Measurements from ENCODE around the gene PPP1R12B.

PPP1R12B gene, protein sequence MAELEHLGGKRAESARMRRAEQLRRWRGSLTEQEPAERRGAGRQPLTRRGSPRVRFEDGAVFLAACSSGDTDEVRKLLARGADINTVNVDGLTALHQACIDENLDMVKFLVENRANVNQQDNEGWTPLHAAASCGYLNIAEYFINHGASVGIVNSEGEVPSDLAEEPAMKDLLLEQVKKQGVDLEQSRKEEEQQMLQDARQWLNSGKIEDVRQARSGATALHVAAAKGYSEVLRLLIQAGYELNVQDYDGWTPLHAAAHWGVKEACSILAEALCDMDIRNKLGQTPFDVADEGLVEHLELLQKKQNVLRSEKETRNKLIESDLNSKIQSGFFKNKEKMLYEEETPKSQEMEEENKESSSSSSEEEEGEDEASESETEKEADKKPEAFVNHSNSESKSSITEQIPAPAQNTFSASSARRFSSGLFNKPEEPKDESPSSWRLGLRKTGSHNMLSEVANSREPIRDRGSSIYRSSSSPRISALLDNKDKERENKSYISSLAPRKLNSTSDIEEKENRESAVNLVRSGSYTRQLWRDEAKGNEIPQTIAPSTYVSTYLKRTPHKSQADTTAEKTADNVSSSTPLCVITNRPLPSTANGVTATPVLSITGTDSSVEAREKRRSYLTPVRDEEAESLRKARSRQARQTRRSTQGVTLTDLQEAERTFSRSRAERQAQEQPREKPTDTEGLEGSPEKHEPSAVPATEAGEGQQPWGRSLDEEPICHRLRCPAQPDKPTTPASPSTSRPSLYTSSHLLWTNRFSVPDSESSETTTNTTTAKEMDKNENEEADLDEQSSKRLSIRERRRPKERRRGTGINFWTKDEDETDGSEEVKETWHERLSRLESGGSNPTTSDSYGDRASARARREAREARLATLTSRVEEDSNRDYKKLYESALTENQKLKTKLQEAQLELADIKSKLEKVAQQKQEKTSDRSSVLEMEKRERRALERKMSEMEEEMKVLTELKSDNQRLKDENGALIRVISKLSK

DNA sequence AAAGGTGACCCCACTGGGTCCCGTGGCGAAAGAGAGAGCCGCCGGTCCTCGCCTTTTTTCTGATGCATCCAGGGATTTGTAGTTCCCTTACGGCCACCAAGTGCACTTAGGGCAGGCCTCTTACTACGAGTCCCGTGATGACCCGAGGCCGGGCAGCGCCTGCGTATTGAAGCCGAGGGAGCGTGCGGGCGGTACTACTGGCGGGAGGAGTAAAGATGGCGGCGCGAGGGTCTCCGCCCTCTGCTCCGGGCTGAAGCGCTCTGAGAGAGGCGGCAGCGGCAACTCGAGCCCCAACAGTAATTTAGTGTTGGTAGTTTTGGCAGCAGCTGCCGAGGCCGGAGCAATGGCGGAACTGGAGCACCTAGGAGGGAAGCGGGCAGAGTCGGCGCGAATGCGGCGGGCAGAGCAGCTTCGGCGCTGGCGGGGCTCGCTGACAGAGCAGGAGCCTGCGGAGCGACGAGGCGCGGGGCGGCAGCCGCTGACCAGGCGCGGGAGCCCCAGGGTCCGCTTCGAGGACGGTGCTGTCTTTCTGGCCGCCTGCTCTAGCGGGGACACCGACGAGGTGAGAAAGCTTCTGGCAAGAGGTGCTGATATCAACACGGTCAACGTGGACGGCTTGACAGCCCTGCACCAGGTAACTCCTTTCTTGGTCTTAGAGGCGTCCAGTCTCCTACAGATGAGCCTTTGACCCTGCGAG, at the start of gene PPP1R12B:
PPP1R12B (plus strand) TSS at position 191 of the 697 bp plus-strand sequence; CDS start at position 344, 153 bp downstream.
- peak; percentile 97 for DNase-seq

DNA sequence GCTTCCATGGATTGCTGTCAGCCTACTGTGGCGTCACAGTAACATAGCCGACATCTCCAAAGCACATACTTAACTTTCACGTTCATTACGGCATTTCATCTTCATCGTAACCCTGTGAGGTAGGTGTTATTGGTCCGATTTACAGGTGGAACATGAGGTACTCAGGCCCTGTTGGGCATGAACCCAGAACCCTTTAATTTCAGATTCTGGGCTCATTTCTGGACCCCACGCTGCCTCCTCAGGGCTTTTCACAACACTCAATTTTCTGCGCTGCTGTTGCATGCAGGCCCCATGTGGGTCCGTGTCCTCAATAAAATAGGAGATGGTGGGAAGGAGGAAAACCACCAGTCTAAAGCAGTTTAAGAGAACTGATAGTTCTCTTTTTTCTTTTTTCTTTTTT, 46.3 kb upstream of the PPP1R12B start:
- no peak for DNase-seq

DNA sequence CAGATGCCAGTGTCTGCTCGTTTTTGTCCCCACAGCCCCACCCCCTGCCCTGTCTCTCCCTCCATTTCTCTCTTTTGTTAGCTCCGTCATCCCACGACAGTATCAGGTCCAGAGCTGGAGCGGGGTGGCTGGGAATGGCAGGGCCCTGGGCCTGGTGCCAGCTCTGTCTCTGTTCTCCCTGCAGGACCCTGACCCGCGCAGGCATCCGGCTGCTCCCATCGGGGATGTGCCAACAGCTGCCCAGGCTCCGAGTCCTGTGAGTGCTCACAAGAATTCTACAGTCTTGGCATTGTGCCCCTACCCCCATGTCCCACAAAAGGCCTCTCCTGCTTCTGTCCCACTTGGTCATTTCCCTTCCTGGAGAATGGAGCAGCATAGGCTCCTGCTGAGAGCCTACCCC, 44.1 kb upstream of the PPP1R12B start:
- no peak for DNase-seq

DNA sequence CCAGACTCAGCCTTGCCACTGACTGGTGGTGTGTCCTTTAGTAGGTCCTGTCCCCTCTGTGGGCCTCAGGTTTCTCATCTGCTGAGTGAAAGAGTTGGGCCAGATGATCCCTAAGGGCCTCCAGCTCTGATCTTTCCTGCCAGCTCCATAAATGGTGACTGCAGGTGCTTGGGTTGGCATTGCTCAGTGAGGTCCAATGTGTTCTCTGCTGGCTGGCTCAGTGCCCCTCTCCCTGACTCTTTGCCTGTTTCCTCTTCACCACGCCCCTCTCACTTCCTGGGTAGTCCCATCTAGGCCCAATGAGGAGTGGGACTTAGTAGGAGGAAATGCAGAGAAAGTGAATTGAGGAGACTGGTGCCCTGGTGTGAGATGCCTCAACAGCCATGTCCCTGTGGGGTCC, 43.3 kb upstream of the PPP1R12B start:
- no peak for DNase-seq

DNA sequence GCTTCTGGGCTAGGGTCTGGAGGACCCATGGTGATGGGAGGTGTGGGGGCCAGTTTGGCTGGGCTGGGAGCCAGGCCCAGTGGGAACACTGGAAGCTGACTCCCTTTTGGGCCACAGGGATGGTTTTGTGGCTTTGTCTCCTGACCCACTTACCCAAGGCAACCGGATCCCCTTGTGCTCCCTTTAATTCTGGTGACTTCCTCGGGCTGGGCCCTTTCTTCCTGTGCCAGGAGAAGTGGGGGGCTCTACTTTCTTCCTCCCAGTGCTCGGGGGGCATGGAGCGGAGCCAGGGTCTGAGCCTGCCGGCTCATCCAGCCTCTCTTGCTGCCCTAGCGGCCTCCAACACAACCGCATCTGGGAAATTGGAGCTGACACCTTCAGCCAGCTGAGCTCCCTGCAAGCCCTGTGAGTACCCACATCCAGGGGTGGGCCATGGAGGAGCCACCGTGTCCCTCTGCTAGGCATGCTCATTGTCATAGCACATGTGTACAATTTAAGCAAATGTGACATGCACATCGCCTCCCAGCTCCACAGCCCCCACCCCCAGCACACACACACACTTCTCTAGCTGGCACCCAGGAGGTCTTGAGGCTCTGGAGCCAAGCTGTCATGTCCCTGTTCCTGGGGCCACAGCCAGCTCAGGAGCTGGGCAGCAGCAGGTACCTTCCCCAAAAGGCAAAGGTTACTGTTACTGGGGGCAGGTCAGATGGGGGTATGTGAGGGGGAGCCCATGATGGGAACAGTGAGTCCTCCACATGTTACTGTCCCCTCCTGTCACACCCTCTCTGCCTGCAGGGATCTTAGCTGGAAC, 41.8 kb upstream of the PPP1R12B start:
- no peak for DNase-seq

DNA sequence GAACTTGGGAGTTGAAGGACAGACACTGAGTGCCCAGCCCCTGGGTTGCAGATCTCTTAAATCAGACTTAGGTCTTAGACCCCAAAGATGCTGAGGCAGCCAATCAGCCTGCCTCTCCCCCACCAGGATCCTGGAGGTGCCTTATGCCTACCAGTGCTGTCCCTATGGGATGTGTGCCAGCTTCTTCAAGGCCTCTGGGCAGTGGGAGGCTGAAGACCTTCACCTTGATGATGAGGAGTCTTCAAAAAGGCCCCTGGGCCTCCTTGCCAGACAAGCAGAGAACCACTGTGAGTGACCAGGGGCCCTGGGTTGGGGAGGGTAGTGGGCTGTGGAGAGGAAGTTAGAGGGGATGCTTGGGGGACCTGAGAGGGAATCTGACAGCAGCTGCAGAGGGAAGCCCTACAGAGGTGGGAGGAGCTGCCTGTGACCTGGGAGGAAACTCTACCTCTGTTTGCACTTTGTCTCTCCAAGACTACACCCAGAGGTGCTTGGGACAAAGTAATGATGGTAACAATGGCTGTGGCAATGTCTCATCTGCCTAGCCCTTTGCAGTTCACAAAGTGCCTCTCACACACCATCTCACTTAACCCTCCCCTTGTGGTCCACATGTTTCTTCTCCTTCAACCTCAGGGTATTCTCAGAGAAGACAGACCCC, 38.3 kb upstream of the PPP1R12B start:
- no peak for DNase-seq

DNA sequence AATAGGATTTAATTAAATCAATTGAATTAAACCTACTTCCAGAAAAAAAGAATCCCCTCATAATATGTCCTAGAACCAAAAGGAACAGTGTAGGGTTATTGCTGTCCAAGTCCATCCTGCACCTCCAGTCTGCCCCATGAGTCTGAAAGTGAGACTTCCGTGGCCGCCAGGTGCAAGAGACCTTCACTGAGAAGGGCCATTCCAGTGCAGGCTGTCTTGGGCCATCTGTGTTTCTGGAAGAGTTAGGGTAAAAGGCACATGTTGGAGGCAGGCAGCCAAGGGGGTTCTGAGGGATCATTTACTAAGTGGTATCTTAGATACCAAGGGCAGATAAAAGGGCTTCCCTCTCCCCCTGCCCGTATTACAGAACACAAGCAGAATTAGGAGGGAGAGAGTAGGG, 37.8 kb upstream of the PPP1R12B start:
- no peak for DNase-seq

DNA sequence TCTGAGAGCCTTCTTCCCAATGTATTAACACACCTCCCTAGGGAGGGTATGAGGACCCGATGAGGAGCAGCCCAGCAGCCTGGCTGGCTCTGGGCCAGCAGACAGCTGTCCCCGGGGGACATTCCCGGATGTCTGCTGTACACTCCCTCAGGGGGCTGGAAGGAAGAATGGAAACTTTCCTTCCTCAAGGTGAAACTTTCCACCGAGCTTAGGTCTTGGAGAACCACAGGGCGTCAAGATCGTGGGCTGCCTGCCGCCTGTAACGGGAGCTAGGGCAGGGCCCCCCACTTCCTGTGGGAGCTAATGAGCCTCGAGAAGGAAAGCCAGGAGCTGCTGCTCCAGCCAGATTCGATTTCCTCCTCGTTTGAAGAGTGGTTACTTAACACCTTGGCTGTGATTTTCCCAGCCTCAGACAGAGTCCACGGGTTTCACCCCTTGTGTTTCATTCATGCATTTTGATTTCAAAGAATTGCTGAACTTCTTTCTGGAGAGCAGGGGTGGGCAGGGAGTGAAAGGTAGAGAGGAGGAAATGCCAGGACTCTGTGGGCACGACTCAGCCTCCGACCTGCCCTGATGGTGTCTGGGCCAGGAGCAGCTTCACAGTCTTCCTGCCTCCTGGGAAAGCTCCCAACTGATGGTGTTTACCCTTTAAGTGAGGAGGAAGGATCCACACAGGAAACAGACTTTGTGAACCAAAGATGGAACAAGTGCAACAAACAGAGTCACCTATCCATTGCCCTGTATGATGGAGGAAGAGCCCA, 36.4 kb upstream of the PPP1R12B start:
- no peak for DNase-seq

DNA sequence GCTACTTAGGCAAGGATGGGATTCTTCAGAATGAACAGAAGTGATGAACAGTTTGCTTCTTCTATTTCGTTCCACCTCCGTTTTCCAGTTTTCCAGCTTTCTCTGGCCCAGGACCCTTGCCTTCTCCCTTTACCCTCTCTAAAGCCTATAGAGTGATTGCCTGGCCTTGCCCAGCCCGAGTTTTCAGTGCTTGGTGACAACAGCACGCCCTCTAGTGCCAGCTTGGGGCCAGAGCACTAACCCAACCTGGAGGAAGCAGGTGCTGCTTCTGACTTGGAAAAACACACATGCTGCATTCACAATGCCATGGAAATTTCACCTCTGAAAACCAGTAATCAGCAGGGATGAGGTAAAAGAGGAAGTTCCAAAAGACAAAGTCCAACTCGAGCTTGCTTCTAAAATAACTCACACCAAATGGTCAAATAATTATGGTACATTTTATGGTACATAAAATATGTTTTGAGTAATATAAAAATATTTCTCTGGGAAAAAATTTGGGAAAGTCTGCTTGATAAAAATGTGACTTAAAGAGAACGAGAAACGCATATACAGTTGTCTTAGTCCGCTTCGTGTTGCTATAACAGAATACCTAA, 32.8 kb upstream of the PPP1R12B start:
- DNase-seq: peak; percentile 10

DNA sequence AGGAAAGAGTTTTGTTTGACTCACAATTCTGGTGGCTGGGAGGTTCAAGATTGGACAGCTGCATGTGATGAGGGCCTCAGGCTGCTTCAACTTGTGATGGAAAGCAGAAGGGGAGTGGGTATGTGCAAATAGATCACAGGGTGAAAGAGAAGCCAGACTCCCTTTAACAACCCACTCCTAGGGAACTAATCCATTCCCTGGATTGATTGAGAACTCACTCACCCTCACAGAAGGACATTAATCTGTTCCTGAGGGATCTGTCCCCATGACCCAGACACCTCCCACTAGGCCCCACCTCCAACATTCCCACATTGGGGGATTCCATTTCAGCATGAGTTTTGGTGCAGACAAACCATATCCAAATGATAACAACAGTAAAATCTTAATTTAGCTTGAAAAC, 32.3 kb upstream of the PPP1R12B start:
- no peak for DNase-seq

DNA sequence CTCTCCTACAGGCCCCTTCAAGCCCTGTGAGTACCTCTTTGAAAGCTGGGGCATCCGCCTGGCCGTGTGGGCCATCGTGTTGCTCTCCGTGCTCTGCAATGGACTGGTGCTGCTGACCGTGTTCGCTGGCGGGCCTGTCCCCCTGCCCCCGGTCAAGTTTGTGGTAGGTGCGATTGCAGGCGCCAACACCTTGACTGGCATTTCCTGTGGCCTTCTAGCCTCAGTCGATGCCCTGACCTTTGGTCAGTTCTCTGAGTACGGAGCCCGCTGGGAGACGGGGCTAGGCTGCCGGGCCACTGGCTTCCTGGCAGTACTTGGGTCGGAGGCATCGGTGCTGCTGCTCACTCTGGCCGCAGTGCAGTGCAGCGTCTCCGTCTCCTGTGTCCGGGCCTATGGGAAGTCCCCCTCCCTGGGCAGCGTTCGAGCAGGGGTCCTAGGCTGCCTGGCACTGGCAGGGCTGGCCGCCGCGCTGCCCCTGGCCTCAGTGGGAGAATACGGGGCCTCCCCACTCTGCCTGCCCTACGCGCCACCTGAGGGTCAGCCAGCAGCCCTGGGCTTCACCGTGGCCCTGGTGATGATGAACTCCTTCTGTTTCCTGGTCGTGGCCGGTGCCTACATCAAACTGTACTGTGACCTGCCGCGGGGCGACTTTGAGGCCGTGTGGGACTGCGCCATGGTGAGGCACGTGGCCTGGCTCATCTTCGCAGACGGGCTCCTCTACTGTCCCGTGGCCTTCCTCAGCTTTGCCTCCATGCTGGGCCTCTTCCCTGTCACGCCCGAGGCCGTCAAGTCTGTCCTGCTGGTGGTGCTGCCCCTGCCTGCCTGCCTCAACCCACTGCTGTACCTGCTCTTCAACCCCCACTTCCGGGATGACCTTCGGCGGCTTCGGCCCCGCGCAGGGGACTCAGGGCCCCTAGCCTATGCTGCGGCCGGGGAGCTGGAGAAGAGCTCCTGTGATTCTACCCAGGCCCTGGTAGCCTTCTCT, 30.3 kb upstream of the PPP1R12B start:
- DNase-seq: no peak

DNA sequence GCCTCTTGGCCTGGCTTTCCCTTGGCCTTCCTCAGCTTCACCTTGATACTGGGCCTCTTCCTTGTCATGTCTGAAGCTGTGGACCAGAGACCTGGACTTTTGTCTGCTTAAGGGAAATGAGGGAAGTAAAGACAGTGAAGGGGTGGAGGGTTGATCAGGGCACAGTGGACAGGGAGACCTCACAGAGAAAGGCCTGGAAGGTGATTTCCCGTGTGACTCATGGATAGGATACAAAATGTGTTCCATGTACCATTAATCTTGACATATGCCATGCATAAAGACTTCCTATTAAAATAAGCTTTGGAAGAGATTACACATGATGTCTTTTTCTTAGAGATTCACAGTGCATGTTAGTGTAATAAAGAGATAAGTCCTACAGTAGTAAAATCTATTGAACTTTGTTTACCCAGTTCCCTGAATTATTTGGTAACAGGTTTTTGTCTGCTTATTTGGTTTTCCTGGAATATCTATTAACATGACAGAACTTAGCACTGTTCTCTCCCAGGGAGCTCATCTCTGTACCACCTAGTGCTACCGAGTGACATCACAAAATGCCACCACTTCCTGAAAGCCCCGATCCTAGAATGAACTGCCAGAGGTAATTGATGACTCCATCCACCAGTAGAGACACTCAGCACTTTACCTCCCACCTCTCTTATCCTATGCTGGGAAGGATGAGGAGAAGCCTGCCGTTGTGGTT, 29.0 kb upstream of the PPP1R12B start:
- no peak for DNase-seq

DNA sequence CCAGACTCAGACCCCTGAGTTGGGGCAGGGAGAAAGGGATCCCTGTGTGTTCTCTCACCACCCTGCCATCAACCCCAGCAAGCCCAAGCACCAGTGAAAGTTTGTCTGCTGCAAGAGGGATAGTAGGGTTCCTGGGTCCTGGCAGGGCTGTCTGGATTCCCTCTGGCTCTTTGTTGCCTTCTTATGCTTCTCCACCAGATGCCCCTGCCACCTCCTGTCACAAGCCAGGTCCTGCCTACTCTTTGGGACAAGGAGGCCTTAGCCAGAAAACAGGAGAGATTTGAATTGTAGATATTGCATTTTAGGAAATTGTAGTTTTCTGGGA, 28.5 kb upstream of the PPP1R12B start:
- DNase-seq: no peak

DNA sequence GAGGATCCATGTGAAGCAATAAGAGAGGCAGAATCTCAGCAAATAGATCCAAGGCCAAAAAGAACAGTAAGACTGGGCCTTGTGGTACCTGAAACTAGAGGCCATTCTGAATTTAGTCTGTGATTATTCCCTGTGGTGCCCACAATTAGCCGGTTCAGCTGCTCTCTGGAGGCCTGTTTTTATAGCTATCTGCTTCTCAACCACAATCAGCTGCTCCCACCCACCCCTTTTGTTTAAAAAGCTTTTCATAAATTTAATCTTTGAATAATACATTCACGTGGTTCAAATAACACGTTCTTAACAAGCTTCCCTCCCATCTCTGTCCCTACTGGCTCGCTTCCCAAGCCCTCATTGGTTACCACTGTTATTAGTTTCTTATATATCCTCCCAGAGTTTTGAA, 24.8 kb upstream of the PPP1R12B start:
- DNase-seq: no peak

DNA sequence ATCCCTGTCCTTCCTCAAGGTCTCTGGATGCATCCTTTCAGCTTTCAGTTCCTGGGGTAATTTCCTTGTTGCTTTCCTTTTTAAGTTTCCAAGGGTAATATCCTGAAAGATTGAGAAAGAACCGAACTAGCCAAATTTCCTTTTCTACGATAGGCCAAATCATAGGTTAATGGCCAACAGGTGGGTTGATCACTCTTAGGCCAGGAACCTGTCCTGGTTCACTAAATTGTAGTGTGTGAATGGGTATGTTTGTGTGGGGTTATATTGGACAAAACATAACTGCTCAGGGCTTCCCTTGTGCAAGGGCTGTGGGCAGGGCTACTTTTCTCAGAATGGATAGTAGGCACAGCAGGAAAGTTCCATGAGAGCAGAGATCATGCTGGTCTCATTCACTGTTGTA, 23.9 kb upstream of the PPP1R12B start:
- no peak for DNase-seq

DNA sequence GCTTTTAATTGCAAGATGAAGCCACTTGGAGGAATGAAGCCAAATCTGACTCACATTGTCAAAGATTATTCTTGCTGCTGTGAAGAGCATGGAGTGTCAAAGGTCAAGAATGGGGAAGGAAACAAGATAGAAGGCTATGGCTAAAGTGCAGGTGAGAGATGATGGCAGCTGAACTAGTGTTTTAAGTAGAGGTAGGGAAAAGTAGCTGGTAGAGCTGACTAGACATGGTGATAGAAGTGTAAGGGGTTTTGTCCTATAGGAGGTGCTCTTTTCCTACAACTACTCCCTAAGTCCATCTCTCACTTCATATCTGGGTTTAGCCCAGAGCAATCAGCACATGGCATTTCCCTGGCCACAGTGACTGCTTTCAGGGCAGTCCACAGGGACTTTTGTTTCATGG, 18.6 kb upstream of the PPP1R12B start:
- no peak for DNase-seq

DNA sequence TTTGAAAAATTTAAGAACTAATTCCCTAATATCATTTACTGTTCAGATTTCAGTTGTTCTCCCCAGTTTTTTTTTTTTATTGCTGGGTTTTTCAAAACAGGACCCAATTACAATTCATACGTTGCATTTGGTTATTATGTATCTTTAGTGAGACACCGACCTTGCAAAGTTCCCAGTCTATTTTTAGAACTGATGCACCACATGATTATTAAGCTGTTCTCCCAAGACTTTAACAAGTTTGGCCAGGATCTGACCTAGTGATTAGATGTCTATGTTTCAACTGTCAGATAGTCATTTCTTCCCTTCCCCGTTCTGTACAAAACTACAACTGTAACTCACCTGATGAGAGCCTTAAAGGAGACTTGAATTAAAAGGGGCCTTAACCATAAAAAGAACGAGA, 14.6 kb upstream of the PPP1R12B start:
- DNase-seq: no peak

DNA sequence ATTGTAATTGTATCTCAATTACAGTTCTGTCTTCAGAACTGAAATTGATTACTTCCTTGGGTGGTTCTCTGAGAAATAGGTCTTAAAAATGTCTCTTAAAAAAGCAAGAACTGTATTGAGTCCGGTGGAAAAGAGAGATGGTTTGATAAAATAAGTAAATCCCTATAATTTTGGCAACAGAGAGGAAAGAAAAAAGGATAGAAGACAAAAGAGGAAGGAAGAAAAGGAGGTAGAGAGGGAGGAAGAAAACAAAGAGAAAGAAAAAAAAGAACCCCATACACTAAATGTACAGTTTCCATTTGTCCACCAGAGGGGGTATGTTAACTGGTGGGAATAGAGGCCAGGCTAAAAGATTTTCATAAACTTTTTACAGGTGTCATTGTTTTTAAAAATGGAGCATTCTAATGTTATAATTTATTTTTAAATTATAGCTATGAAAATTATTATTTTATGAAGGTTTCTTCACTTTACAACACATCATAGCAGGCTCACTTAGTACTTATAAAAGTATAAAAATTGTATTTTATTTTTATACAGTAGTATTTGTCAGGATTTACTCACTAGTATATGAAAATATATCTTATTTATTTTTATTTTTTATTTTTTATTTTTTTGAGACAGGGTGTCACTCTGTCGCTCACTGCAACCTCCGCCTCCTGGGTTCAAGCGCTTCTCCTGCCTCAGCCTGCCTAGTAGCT, 4.7 kb upstream of the PPP1R12B start:
- peak; percentile 27 for DNase-seq
